ENCODE measurements around the gene RBFOX2.

RBFOX2 gene

GRCh38 chr22:36003972-36004674 is 24.5 kb downstream of the RBFOX2 start:
- H3K27ac ChIP-seq = no peak overlapping the region

GRCh38 chr22:36002718-36003260 is 25.8 kb downstream of the RBFOX2 start:
- H3K4me1 ChIP-seq = peaks cover 0 to 23% (median 2%) of the 10 kb centered on the region in 4 donors

More at GRCh38 chr22:36003972-36004674, 24.5 kb downstream of the RBFOX2 start:
- no peak for TF ChIP-seq CTCF (IDR thresholded peaks at IDR 0.05)
- Histone ChIP-seq H3K9me3 (no peaks in the 10 kb centered on the region), H3K27me3 (no peaks in the 10 kb centered on the region), H3K36me3 (no peaks in the 10 kb centered on the region), H3K4me3 (no peak overlapping the region), H3K4me1 (peaks cover 0 to 33% (median 5%) of the 10 kb centered on the region in 4 donors)
- no peak for DNase-seq
- intact Hi-C loops (cut with DNase I; ENCODE audit: low total_unique reads) = no loop called here

GRCh38 chr22:36002084-36002483 is 26.5 kb downstream of the RBFOX2 start:
- no peak overlapping the region for H3K4me3 ChIP-seq
- no peak for TF ChIP-seq CTCF (IDR thresholded peaks at IDR 0.05)
- intact Hi-C loops (cut with DNase I; ENCODE audit: low total_unique reads) = no loop called here
- no peaks in the 10 kb centered on the region for H3K27me3 ChIP-seq
- H3K27ac ChIP-seq = no peak overlapping the region
- H3K9me3 ChIP-seq = no peaks in the 10 kb centered on the region
- no peaks in the 10 kb centered on the region for H3K36me3 ChIP-seq
- peaks cover 0 to 23% (median 5%) of the 10 kb centered on the region in 4 donors for H3K4me1 ChIP-seq
- no peak for DNase-seq

More at GRCh38 chr22:36002718-36003260, 25.8 kb downstream of the RBFOX2 start:
- Histone ChIP-seq H3K36me3 (no peaks in the 10 kb centered on the region), H3K27ac (no peak overlapping the region), H3K27me3 (no peaks in the 10 kb centered on the region), H3K4me3 (no peak overlapping the region), H3K9me3 (no peaks in the 10 kb centered on the region)
- intact Hi-C loops (cut with DNase I; ENCODE audit: low total_unique reads) = no loop called here
- DNase-seq = no peak
- TF ChIP-seq CTCF (IDR thresholded peaks at IDR 0.05) = no peak

DNA sequence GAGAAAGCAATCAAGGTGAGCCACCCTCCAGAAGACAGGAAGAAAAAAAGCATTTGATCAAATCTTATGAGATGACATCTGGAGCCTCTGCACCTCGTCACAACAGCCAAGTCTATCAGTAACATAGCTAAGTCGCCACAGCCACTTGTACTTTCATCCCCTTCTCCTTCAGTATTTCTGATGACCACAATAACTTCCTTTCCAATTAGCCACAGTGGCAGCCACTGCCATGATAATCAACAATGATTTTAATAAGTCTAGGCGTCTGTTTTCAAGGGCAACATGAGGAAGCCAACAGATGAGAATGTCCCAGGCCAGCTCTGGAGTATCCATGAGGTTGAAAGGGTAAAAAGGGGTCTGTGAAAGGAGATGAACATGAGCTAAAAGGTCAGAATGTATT is 29.9 kb downstream of the RBFOX2 start:
- no peak for TF ChIP-seq CTCF (IDR thresholded peaks at IDR 0.05)
- Histone ChIP-seq H3K4me1 (peaks cover 0 to 28% (median 20%) of the 10 kb centered on the region in 4 donors), H3K27me3 (no peaks in the 10 kb centered on the region), H3K27ac (no peak overlapping the region), H3K36me3 (no peaks in the 10 kb centered on the region), H3K4me3 (no peak overlapping the region), H3K9me3 (no peaks in the 10 kb centered on the region)
- DNase-seq = no peak
- intact Hi-C loops (cut with DNase I; ENCODE audit: low total_unique reads) = loop anchor here (2.0 kb wide), 1 partner anchor 20 kb away; no protein-coding TSS in a partner anchor

DNA sequence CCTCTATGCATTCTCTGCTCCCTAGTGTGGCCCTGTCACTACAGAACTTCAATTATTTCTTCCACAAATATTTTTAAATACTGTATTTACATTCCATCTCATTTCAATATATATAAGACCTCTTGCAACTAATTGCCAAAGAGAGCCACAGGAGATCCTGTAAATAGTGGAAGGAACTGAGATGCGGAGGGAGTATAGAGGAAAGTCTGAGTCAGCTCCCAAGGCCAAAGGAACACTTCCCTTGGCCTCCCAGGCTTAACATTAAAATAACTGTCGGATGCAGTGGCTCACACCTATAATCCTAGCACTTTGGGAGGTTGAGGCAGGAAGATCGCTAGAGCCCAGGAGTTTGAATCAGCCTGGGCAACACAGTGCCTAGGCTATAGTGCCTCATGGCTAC is 31.2 kb downstream of the RBFOX2 start:
- no peak for TF ChIP-seq CTCF (IDR thresholded peaks at IDR 0.05)
- H3K27me3 ChIP-seq = no peaks in the 10 kb centered on the region
- no peak for DNase-seq
- H3K4me3 ChIP-seq = no peak overlapping the region
- intact Hi-C loops (cut with DNase I; ENCODE audit: low total_unique reads) = no loop called here
- no peaks in the 10 kb centered on the region for H3K9me3 ChIP-seq
- no peaks in the 10 kb centered on the region for H3K36me3 ChIP-seq
- H3K4me1 ChIP-seq = peaks cover 0 to 28% (median 20%) of the 10 kb centered on the region in 4 donors
- no peak overlapping the region for H3K27ac ChIP-seq
